SK-N-SH treated with all-trans-retinoic acid at 6 μM for 48 hours (cell line): ENCODE results near the gene NRBP1.

Source experiments
- ATAC-seq: fragments of 200-7000 bp; cut with Tn5 transposase; 3 replicates; pipeline ENCODE4 v1.9.1; 2020; ENCODE audit warnings: mild to moderate bottlenecking, moderate library complexity
- ARNTL ChIP-seq: fragments of 450-650 bp; formaldehyde crosslinking; IDR thresholded peaks from 2 replicates; pipeline ENCODE4 v1.5.0; 2020; ENCODE audit warnings: low read depth, mild to moderate bottlenecking, moderate library complexity, borderline replicate concordance
- CSDC2 ChIP-seq: fragments of 250-450 bp; sonication (Bioruptor Pico); IDR thresholded peaks from 2 replicates; pipeline ENCODE4 v1.5.0; 2020; ENCODE audit warnings: mild to moderate bottlenecking, moderate library complexity
- CSRNP3 ChIP-seq: fragments of 250-450 bp; sonication (Bioruptor Pico); IDR thresholded peaks from 2 replicates; pipeline ENCODE4 v1.5.1; 2021; ENCODE audit warnings: mild to moderate bottlenecking, moderate library complexity
- ESRRG ChIP-seq: fragments of 250-450 bp; sonication (Bioruptor Pico); IDR thresholded peaks from 2 replicates; pipeline ENCODE4 v1.6.1; 2021; ENCODE audit warnings: mild to moderate bottlenecking
- GLIS3 ChIP-seq: fragments of 250-450 bp; sonication (Bioruptor Pico); IDR thresholded peaks from 2 replicates; pipeline ENCODE4 v1.5.0; 2020; ENCODE audit warnings: mild to moderate bottlenecking, moderate library complexity
- ISL1 ChIP-seq: fragments of 250-450 bp; sonication (Bioruptor Pico); IDR thresholded peaks from 2 replicates; pipeline ENCODE4 v2.1.2; 2022; ENCODE audit warnings: mild to moderate bottlenecking, moderate library complexity
- OSR1 ChIP-seq: fragments of 250-450 bp; sonication (Bioruptor Pico); IDR thresholded peaks from 2 replicates; pipeline ENCODE4 v1.8.0; 2022; ENCODE audit warnings: moderate library complexity, mild to moderate bottlenecking, inconsistent platforms
- PATZ1 ChIP-seq: fragments of 250-450 bp; sonication (Bioruptor Pico); IDR thresholded peaks from 2 replicates; pipeline ENCODE4 v1.8.0; 2020; ENCODE audit warnings: mild to moderate bottlenecking, moderate library complexity, borderline replicate concordance
- POU6F1 ChIP-seq: fragments of 250-450 bp; sonication (Bioruptor Pico); IDR thresholded peaks from 2 replicates; pipeline ENCODE4 v1.8.0; 2021; ENCODE audit warnings: low read depth, mild to moderate bottlenecking, moderate library complexity, borderline replicate concordance
- PPARA ChIP-seq: fragments of 250-450 bp; sonication (Bioruptor Pico); IDR thresholded peaks from 2 replicates; pipeline ENCODE4 v1.5.0; 2020; ENCODE audit warnings: mild to moderate bottlenecking, borderline replicate concordance
- RARB ChIP-seq: fragments of 250-450 bp; sonication (Bioruptor Pico); IDR thresholded peaks from 2 replicates; pipeline ENCODE4 v1.8.0; 2021; ENCODE audit warnings: mild to moderate bottlenecking, moderate library complexity
- SNAI2 ChIP-seq: fragments of 250-450 bp; sonication (Bioruptor Pico); IDR thresholded peaks from 2 replicates; pipeline ENCODE4 v1.5.0; 2020; ENCODE audit warnings: mild to moderate bottlenecking, moderate library complexity
- TCF4 ChIP-seq: fragments of 250-450 bp; sonication (Bioruptor Pico); IDR thresholded peaks from 2 replicates; pipeline ENCODE4 v1.8.0; 2021; ENCODE audit warnings: mild to moderate bottlenecking, moderate library complexity, borderline replicate concordance
- TOX ChIP-seq: fragments of 250-450 bp; sonication (Bioruptor Pico); IDR thresholded peaks from 2 replicates; pipeline ENCODE4 v1.8.0; 2021; ENCODE audit warnings: mild to moderate bottlenecking, moderate library complexity, borderline replicate concordance
- ZC3H10 ChIP-seq: fragments of 250-450 bp; sonication (Bioruptor Pico); IDR thresholded peaks from 2 replicates; pipeline ENCODE4 v1.5.1; 2021; ENCODE audit warnings: mild to moderate bottlenecking, moderate library complexity
- ZFP3 ChIP-seq: fragments of 250-450 bp; sonication (Bioruptor Pico); IDR thresholded peaks from 2 replicates; pipeline ENCODE4 v1.5.0; 2020; ENCODE audit warnings: mild to moderate bottlenecking, moderate library complexity
- ZFP30 ChIP-seq: fragments of 450-650 bp; formaldehyde crosslinking; IDR thresholded peaks from 2 replicates; pipeline ENCODE4 v1.5.0; 2022; ENCODE audit warnings: mild to moderate bottlenecking, moderate library complexity
- ZNF70 ChIP-seq: fragments of 450-650 bp; formaldehyde crosslinking; IDR thresholded peaks from 2 replicates; pipeline ENCODE4 v1.5.0; 2020; ENCODE audit warnings: mild to moderate bottlenecking, moderate library complexity
- ZNF8 ChIP-seq: fragments of 450-650 bp; formaldehyde crosslinking; IDR thresholded peaks from 2 replicates; pipeline ENCODE4 v1.5.0; 2020; ENCODE audit warnings: mild to moderate bottlenecking, moderate library complexity
- TF ChIP-seq, protein P1 (sequence below): fragments of 250-450 bp; sonication (Bioruptor Pico); IDR thresholded peaks from 2 replicates; pipeline ENCODE4 v1.5.0; 2020; ENCODE audit warnings: mild to moderate bottlenecking, moderate library complexity
- TF ChIP-seq, protein P2 (sequence below): fragments of 250-450 bp; sonication (Bioruptor Pico); IDR thresholded peaks from 2 replicates; pipeline ENCODE4 v1.5.1; 2020; ENCODE audit warnings: low read depth, mild to moderate bottlenecking, moderate library complexity

NRBP1 gene

DNA sequence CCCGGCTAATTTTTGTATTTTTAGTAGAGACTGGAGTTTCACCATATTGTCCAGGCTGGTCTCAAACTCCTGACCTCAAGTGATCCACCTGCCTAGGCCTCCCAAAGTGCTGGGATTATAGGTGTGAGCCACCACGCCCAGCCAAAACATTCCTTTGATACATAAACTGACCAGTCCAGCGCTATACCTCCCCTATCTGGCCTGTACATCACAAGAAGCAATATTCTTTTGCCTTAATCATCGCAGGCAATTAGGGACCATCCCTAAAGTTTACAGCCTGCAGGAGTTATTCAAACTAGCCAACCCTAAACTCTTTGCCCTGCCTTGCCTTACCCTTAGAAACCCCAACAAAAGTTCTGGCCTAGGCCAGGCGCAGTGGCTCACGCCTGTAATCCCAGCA, 12.3 kb upstream of the NRBP1 start:
- ATAC-seq: no peak
- TF ChIP-seq PATZ1 (no peak), PPARA (no peak), CSDC2 (CRISPR knock-in tag) (no peak), ISL1 (CRISPR knock-in tag) (no peak), ZNF8 (CRISPR knock-in tag) (no peak), CSRNP3 (no peak), TCF4 (CRISPR knock-in tag) (no peak), ZC3H10 (CRISPR knock-in tag) (no peak), ZNF70 (CRISPR knock-in tag) (no peak)

GRCh38 chr2:27420996-27421395, 7.4 kb upstream of the NRBP1 start:
- ATAC-seq: no peak
- TF ChIP-seq, protein P1, sequence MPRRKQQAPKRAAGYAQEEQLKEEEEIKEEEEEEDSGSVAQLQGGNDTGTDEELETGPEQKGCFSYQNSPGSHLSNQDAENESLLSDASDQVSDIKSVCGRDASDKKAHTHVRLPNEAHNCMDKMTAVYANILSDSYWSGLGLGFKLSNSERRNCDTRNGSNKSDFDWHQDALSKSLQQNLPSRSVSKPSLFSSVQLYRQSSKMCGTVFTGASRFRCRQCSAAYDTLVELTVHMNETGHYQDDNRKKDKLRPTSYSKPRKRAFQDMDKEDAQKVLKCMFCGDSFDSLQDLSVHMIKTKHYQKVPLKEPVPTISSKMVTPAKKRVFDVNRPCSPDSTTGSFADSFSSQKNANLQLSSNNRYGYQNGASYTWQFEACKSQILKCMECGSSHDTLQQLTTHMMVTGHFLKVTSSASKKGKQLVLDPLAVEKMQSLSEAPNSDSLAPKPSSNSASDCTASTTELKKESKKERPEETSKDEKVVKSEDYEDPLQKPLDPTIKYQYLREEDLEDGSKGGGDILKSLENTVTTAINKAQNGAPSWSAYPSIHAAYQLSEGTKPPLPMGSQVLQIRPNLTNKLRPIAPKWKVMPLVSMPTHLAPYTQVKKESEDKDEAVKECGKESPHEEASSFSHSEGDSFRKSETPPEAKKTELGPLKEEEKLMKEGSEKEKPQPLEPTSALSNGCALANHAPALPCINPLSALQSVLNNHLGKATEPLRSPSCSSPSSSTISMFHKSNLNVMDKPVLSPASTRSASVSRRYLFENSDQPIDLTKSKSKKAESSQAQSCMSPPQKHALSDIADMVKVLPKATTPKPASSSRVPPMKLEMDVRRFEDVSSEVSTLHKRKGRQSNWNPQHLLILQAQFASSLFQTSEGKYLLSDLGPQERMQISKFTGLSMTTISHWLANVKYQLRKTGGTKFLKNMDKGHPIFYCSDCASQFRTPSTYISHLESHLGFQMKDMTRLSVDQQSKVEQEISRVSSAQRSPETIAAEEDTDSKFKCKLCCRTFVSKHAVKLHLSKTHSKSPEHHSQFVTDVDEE: no peak
- TF ChIP-seq ZNF70 (CRISPR knock-in tag) (no peak), TOX (no peak), ISL1 (CRISPR knock-in tag) (no peak), SNAI2 (CRISPR knock-in tag) (no peak), CSDC2 (CRISPR knock-in tag) (no peak), RARB (CRISPR knock-in tag) (no peak), ZNF8 (CRISPR knock-in tag) (no peak), ZFP30 (no peak), ZFP3 (CRISPR knock-in tag) (no peak), OSR1 (no peak), ARNTL (CRISPR knock-in tag) (no peak), ESRRG (CRISPR knock-in tag) (no peak), POU6F1 (CRISPR knock-in tag) (no peak)
- TF ChIP-seq, protein P2, sequence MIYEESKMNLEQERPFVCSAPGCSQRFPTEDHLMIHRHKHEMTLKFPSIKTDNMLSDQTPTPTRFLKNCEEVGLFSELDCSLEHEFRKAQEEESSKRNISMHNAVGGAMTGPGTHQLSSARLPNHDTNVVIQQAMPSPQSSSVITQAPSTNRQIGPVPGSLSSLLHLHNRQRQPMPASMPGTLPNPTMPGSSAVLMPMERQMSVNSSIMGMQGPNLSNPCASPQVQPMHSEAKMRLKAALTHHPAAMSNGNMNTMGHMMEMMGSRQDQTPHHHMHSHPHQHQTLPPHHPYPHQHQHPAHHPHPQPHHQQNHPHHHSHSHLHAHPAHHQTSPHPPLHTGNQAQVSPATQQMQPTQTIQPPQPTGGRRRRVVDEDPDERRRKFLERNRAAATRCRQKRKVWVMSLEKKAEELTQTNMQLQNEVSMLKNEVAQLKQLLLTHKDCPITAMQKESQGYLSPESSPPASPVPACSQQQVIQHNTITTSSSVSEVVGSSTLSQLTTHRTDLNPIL (CRISPR knock-in tag): no peak

GRCh38 chr2:27421660-27422250, 6.7 kb upstream of the NRBP1 start:
- TF ChIP-seq GLIS3 (CRISPR knock-in tag) (no peak), CSDC2 (CRISPR knock-in tag) (no peak), ZFP3 (CRISPR knock-in tag) (no peak), ISL1 (CRISPR knock-in tag) (no peak), TCF4 (CRISPR knock-in tag) (no peak), ZNF8 (CRISPR knock-in tag) (no peak), PPARA (no peak), POU6F1 (CRISPR knock-in tag) (no peak), ESRRG (CRISPR knock-in tag) (no peak)
- ATAC-seq: no peak
